ENCODE results near the gene IGFALS.

IGFALS gene

DNA sequence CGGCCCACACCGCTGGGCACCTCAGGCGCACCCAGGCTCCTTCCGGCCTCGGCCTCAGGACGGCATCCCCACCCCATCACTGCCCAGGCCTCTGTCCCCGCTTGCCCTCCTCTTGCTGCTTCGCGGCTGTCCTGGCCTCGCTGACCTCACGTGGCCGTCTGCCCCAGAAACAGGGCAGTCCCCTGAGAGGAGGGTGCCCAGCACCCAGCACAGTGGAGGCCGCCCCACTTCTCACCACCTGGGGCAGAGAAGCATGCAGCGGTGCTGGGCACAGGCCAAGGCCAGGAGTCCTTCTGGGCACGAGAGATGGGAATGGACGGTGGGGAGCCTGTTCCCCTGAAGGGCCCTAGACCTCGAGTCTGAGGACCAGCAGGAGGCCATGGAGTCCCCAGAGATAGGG, 24.2 kb upstream of the IGFALS start:
- DNase-seq (ENCODE audit: low read depth in 2 of 2): no peak
- TF ChIP-seq, protein P1, sequence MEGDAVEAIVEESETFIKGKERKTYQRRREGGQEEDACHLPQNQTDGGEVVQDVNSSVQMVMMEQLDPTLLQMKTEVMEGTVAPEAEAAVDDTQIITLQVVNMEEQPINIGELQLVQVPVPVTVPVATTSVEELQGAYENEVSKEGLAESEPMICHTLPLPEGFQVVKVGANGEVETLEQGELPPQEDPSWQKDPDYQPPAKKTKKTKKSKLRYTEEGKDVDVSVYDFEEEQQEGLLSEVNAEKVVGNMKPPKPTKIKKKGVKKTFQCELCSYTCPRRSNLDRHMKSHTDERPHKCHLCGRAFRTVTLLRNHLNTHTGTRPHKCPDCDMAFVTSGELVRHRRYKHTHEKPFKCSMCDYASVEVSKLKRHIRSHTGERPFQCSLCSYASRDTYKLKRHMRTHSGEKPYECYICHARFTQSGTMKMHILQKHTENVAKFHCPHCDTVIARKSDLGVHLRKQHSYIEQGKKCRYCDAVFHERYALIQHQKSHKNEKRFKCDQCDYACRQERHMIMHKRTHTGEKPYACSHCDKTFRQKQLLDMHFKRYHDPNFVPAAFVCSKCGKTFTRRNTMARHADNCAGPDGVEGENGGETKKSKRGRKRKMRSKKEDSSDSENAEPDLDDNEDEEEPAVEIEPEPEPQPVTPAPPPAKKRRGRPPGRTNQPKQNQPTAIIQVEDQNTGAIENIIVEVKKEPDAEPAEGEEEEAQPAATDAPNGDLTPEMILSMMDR (IDR thresholded peaks at IDR 0.05; ENCODE audit: low read depth, low read length): no peak
- H3K4me3 ChIP-seq (replicated peaks in 1 of 2; ENCODE audit: low read depth in 2 of 2, low read length in 2 of 2): no peak overlapping the region

DNA sequence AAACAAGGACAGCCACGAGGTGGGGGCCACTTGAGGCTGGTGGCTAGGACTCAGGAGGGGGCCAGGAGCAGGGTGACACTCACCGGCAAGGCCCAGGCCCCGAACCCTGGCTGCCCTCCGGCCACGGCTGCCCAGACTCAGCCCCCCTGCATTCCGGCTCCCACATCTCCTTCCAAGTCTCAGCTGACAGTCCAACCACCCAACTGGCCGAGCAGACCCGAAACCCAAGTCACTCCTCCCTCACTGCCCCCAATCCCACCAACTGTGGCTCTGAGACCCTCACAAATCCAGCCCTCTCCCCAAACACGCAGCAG, 23.7 kb upstream of the IGFALS start:
- DNase-seq (ENCODE audit: low read depth in 2 of 2): no peak
- no peak overlapping the region for H3K4me3 ChIP-seq (replicated peaks in 1 of 2; ENCODE audit: low read depth in 2 of 2, low read length in 2 of 2)
- TF ChIP-seq, protein P1 (IDR thresholded peaks at IDR 0.05; ENCODE audit: low read depth, low read length): no peak

DNA sequence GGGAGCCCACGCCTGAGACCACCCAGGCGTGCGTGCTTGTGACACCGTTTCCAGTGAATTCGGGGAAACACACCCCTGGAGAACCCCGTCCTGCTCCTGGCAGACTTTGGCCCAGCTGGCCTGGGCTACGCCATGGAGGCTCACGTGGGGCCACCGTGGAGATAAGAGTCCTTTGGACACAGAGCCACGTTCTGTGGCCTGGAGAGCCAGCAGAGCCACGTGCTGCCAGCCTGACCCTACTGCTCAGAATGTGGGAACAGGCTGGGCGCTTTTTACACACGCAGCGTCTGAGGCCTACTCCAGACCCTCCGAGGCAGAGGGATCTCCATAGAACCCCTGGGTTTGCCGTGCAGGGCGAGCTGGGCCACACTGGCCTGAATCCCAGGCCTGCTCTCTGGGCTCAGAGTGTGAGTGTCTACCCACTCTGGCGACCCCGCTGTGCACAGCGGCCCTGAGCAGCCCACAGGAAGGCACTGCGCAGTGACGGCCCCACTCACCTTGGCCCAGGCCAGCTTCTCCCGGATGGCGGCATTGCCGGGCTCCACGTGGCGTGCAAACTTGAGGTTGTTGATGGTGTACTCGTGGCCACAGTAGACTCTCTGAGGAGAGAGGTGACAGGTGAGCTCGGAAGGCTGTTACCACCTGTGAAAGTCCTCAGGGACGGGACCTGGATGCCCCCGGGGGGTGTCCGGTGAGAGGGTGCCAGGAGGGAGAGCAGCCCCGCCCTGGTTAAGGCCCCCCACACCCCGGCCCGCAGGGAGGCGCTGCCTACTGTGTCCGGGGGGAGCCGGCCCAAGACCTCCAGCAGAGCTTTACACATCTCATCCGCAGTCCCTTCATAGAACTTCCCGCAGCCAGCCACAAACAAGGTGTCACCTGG, 23.1 kb upstream of the IGFALS start:
- no peak overlapping the region for H3K4me3 ChIP-seq (replicated peaks in 1 of 2; ENCODE audit: low read depth in 2 of 2, low read length in 2 of 2)
- no peak for DNase-seq (ENCODE audit: low read depth in 2 of 2)
- TF ChIP-seq, protein P1 (IDR thresholded peaks at IDR 0.05; ENCODE audit: low read depth, low read length): no peak

DNA sequence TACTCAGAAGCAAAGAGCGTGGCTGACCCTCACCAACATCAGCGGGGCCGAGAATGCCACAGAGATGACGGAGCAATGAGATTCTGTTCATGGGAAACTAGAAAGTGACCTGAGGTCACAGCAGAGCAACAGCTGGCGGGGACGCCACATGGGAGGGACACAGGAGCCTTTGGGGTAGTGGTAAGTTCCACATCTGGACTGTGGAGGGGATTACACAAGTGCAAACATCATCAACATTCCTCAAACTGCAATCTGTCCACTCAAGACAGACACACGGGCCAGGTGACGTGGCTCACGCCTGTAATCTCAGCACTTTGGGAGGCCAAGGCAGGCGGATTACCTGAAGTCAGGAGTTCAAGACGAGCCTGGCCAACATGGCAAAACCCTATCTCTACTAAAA, 22.0 kb upstream of the IGFALS start:
- no peak for DNase-seq (ENCODE audit: low read depth in 2 of 2)
- TF ChIP-seq, protein P1 (IDR thresholded peaks at IDR 0.05; ENCODE audit: low read depth, low read length): no peak
- no peak overlapping the region for H3K4me3 ChIP-seq (replicated peaks in 1 of 2; ENCODE audit: low read depth in 2 of 2, low read length in 2 of 2)

DNA sequence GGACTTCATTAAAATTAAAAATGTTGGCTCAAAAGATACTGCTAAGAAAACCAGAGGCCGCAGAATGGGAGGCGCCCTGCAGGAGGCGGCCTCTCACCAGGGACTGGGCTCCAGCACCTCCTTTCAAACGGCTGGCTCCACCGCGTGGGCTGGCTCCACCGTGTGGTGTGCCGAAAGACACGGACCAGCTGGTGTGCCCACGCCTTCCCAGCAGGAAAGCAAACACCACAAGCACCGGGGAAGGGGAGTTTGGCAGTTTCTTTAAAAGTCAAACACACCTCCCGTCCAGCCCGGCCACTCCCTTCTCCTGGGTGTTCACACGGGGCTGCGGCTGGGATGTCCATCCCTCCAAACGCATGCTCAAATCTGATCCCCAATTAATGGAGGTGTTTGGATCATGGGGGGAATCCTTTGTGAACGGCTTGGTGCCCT, 19.2 kb upstream of the IGFALS start:
- no peak overlapping the region for H3K4me3 ChIP-seq (replicated peaks in 1 of 2; ENCODE audit: low read depth in 2 of 2, low read length in 2 of 2)
- DNase-seq (ENCODE audit: low read depth in 2 of 2): peak; percentile 72 to 89
- TF ChIP-seq, protein P1 (IDR thresholded peaks at IDR 0.05; ENCODE audit: low read depth, low read length): peak; percentile 57

DNA sequence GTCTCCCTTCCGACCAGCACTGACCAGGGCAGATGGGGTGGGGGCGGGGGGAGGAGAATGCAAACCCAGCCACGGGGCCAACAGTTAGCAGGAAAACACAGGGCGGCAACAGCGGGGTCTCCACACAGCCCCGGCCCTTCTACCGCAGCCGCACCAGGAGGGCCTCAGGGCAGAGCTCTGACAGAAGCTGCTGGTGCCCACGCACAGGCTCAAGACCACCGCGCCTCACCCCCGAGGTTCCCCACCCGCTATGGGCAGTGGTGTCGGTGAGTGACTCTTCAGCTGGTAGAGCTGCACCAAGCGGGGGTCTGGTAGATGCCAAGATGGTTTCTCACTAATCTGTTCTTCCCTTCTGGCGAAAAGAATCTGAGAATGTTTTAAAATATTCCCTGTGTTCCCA, 17.0 kb upstream of the IGFALS start:
- no peak for DNase-seq (ENCODE audit: low read depth in 2 of 2)
- no peak overlapping the region for H3K4me3 ChIP-seq (replicated peaks in 1 of 2; ENCODE audit: low read depth in 2 of 2, low read length in 2 of 2)
- TF ChIP-seq, protein P1 (IDR thresholded peaks at IDR 0.05; ENCODE audit: low read depth, low read length): no peak

DNA sequence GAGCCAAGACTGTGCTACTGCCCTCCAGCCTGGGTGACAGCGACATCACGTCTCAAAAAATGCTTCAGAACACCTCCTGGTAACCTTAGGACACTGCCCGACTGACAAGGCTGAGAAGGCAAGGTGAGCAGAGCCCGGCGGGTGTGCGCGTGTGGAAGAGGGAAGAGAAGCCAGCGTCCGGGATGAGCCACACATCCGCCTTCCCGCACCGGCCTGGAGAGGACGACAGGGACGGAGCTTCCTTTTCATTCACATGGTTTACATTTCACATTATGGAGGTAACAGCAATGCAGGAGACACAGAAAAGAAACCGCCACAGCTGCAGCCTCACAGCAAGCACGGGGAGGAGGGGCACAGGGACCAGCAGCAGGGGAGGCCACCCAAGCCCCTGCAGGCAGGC, 16.6 kb upstream of the IGFALS start:
- no peak overlapping the region for H3K4me3 ChIP-seq (replicated peaks in 1 of 2; ENCODE audit: low read depth in 2 of 2, low read length in 2 of 2)
- TF ChIP-seq, protein P1 (IDR thresholded peaks at IDR 0.05; ENCODE audit: low read depth, low read length): no peak
- DNase-seq (ENCODE audit: low read depth in 2 of 2): no peak

Data from cardiac fibroblast (primary cell).